K562 (cell line): Measurements from ENCODE around the gene STRC. TPM values are rescaled to one million over a fixed set of nuclear protein-coding genes. Genes with fewer than 3 reads are reported as not detected.
"Not testable (repeated sequence)": the region's sequence is repeated elsewhere in the genome, so short reads cannot be mapped to it uniquely, and the experiment has no call there.

ENCODE experiments used
- ATAC-seq: fragments of 200-7000 bp; cut with Tn5 transposase; 3 replicates; pipeline ENCODE4 v1.9.1; 2020; ENCODE audit warnings: moderate library complexity
- BruUV-seq: library from RNA; stranded (reverse); fragments of 400-500 nt; replicated peaks from 2 replicates; lab custom pipeline; 2021; lab: Mats Ljungman, UMichigan
- CTCF ChIA-PET: fragments of 300-600 bp; formaldehyde crosslinking; extraction: SDS; loops from one replicate; lab custom pipeline; 2021; ENCODE audit warnings: low intra/inter-chr PET ratio; lab: Yijun Ruan, JAX
- POLR2A ChIA-PET: fragments of 300-600, 350-650 bp; sonication (Branson Sonifier 250); formaldehyde crosslinking; extraction: SDS; loops from one replicate; lab custom pipeline; 2021; ENCODE audit warnings: antibody characterized with exemption, inconsistent platforms; lab: Yijun Ruan, JAX
- DNase-seq, 4 experiments: peaks; one replicate each; pipeline versions ENCODE4 v3.0.0 to v3.0.0-alpha.2; 2011 to 2018; ENCODE audit warnings: low spot score in 3 of 4, mixed read lengths in 3 of 4; ENCODE audit errors: extremely low read depth in 1 of 4
- FAIRE-seq: peaks from 2 replicates; lab custom pipeline; 2011; peaks lifted over from hg19 to GRCh38; lab: Jason Lieb, UNC
- H2AFZ ChIP-seq: 2 replicates; pipeline ENCODE4 v1.6.0; 2011; ENCODE audit warnings: low read depth, low read length, control low read depth, inconsistent platforms
- H3K27ac ChIP-seq: fragments of 200-600 bp; 3 replicates; pipeline ENCODE4 v1.8.0; 2011; ENCODE audit warnings: low read depth, mild to moderate bottlenecking, control low read depth, inconsistent platforms, low read length, moderate library complexity, mixed read lengths; ENCODE audit errors: extremely low read depth
- H3K27me3 ChIP-seq, 2 experiments: fragments of 300-600 bp in 1 of 2; 2 replicates in 1 of 2; 3 replicates in 1 of 2; pipeline versions ENCODE4 v1.6.0 to v1.8.0; 2011; ENCODE audit warnings: inconsistent platforms in 2 of 2, low read length in 2 of 2, mild to moderate bottlenecking in 1 of 2, mixed read lengths in 1 of 2, moderate library complexity in 1 of 2; ENCODE audit not compliant: control insufficient read depth in 2 of 2, insufficient read depth in 2 of 2
- H3K36me3 ChIP-seq: fragments of 300-600 bp; 3 replicates; pipeline ENCODE4 v1.8.0; 2011; ENCODE audit warnings: mild to moderate bottlenecking, low read length, inconsistent platforms; ENCODE audit not compliant: control insufficient read depth, insufficient read depth
- H3K4me1 ChIP-seq, 2 experiments: fragments of 200-600 bp in 1 of 2; replicated peaks in 1 of 2; 2 replicates in 1 of 2; 3 replicates in 1 of 2; pipeline versions ENCODE4 v1.5.1 to v1.8.0; 2011; ENCODE audit warnings: inconsistent platforms in 2 of 2, low read length in 2 of 2, mild to moderate bottlenecking in 1 of 2, mixed read lengths in 1 of 2, moderate library complexity in 1 of 2; ENCODE audit not compliant: control insufficient read depth in 2 of 2, insufficient read depth in 2 of 2
- H3K4me2 ChIP-seq: 2 replicates; pipeline ENCODE4 v1.6.1; 2011; ENCODE audit warnings: low read length, control low read depth, inconsistent platforms, mixed read lengths; ENCODE audit not compliant: insufficient read depth
- H3K4me3 ChIP-seq: fragments of 200-600 bp; sonication (generic), shearing (Covaris generic); 2 replicates; pipeline ENCODE4 v1.5.1; 2016; ENCODE audit warnings: control low read depth, inconsistent platforms
- H3K79me2 ChIP-seq: fragments of 200-600 bp; 3 replicates; pipeline ENCODE4 v1.8.0; 2011; ENCODE audit warnings: low read length, inconsistent platforms; ENCODE audit not compliant: control insufficient read depth, insufficient read depth
- H3K9ac ChIP-seq, 2 experiments: 2 replicates each; pipeline versions ENCODE4 v1.6.0 to v1.6.1; 2011; ENCODE audit warnings: low read depth in 2 of 2, low read length in 2 of 2, control low read depth in 1 of 2, inconsistent platforms in 1 of 2, mild to moderate bottlenecking in 1 of 2, mixed read lengths in 1 of 2; ENCODE audit not compliant: insufficient read depth in 1 of 2
- H3K9me1 ChIP-seq: one replicate; pipeline ENCODE4 v1.6.0; 2011; ENCODE audit warnings: inconsistent platforms, mild to moderate bottlenecking, low read length, moderate library complexity; ENCODE audit not compliant: control insufficient read depth, insufficient read depth
- H3K9me3 ChIP-seq: replicated peaks from 2 replicates; pipeline ENCODE4 v1.5.1; 2011; ENCODE audit warnings: low read depth, low read length, inconsistent platforms; ENCODE audit not compliant: control insufficient read depth, insufficient read depth
- H4K20me1 ChIP-seq: replicated peaks from 2 replicates; pipeline ENCODE4 v1.6.1; 2011; ENCODE audit warnings: low read length, inconsistent platforms, mixed read lengths; ENCODE audit not compliant: control insufficient read depth, insufficient read depth
- WGBS: fragments of 100-300 bp; shearing (Covaris generic); methylation state at CpG from one replicate; pipeline ENCODE4 v1.1.6; 2016; ENCODE audit warnings: low coverage, mixed read lengths; ENCODE audit not compliant: insufficient coverage; ENCODE audit errors: missing lambda C conversion rate; 5-methylcytosine and 5-hydroxymethylcytosine counted together
- in situ Hi-C: fragments of 300-500 bp; cut with MboI; formaldehyde crosslinking; loops from 4 replicates; pipeline ENCODE4 v1.15.0; 2018; ENCODE audit warnings: inconsistent platforms, mixed read lengths
- intact Hi-C: fragments of 100-400 bp; cut with micrococcal nuclease; formaldehyde crosslinking; loops from 2 replicates; pipeline ENCODE4 v1.14.2; 2022
- polyA plus RNA-seq, 8 experiments: library from polyadenylated mRNA; depleted of rRNA in 4 of 8; stranded (reverse) in 5 of 8; unstranded in 3 of 8; fragments of >200 nt; fragmentation: Nextera tagmentation in 2 of 8; fragmentation: Illumina TruSeq in 1 of 8; extraction: Ambion mirVana in 2 of 8; extraction: Trizol in 1 of 8; gene quantifications; 2 replicates each; pipeline versions ENCODE4 v1.2.1 to v1.2.3, GENCODE V29; 2011 to 2014; ENCODE audit warnings: inconsistent platforms in 1 of 8, missing spikeins in 1 of 8
- total RNA-seq, 7 experiments: library from RNA; depleted of rRNA in 6 of 7; stranded (reverse); fragments of >200 nt in 6 of 7; fragmentation: Illumina TruSeq in 2 of 7; extraction: Trizol in 2 of 7; gene quantifications; 2 replicates each; pipeline versions ENCODE4 v1.2.1 to v1.2.3, GENCODE V29; 2011 to 2021; ENCODE audit warnings: low replicate concordance in 1 of 7

Gene STRC
- total and polyA plus RNA-seq, 9 of the 15 experiments (the other 6 are each of a cell fraction or from before 2014, with no cell fraction given) = 0.01 to 0.04 TPM; not detected in 7

DNA sequence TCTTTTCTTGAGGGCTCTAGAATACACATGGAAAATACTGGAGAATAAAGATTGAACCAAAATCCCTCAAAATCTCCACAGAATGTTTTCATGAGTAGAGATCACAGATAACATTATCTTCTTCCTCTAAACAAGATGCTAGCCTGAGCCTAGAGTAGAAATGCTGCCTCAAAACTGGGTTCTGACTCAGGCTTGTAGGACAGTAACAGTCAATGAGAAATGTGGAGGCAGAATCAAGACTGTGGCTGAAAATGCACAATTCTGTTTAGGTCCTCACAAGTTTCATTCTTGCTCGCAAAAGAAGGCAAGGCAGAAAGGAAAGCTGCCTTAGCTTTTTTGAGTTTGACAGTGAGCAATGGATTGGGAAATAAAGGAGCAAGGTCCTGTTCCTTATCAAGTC is 44.0 kb downstream of the STRC start:
- H3K27ac ChIP-seq, H3K4me1 ChIP-seq, H3K9me3 ChIP-seq, H4K20me1 ChIP-seq, H3K36me3 ChIP-seq, H3K79me2 ChIP-seq, BruUV-seq, H3K27me3 ChIP-seq, H2AFZ ChIP-seq, POLR2A ChIA-PET, ATAC-seq, H3K4me3 ChIP-seq, H3K4me2 ChIP-seq, H3K9ac ChIP-seq, DNase-seq, intact Hi-C loops, CTCF ChIA-PET, H3K9me1 ChIP-seq, FAIRE-seq: not testable (repeated sequence)
- in situ Hi-C loops = loop anchor here (25.0 kb wide), 1 partner anchor 137 kb away; no protein-coding TSS in a partner anchor
- WGBS = no CpG with 5 or more reads among the region's 1 CpG

DNA sequence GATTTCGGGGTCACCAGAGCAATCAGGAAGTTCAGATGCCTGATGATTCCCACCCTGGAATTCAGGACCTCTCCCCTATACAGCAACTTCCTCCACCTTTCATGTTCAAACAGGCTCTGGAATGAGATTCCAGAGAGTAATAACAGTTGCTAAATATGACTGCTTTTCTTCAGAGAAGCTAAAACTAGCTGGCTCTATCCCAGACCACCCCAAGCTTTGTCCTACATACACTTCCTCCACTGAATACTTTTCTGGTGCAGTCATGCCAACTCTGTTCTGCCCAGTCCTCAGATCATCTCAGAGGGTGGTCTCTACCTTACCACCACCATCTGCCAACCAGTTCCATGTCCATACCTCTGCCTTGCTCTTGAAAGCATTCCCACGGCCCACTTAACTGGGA is 52.0 kb downstream of the STRC start:
- H3K27me3 ChIP-seq, CTCF ChIA-PET, H3K79me2 ChIP-seq, H3K9me3 ChIP-seq, intact Hi-C loops, H3K9ac ChIP-seq, H3K36me3 ChIP-seq, ATAC-seq, H3K4me2 ChIP-seq, H3K4me3 ChIP-seq, H4K20me1 ChIP-seq, POLR2A ChIA-PET, H3K9me1 ChIP-seq, BruUV-seq, DNase-seq, H2AFZ ChIP-seq, H3K27ac ChIP-seq, H3K4me1 ChIP-seq, in situ Hi-C loops, FAIRE-seq: not testable (repeated sequence)
- no CpG with 5 or more reads among the region's 2 CpGs for WGBS

DNA sequence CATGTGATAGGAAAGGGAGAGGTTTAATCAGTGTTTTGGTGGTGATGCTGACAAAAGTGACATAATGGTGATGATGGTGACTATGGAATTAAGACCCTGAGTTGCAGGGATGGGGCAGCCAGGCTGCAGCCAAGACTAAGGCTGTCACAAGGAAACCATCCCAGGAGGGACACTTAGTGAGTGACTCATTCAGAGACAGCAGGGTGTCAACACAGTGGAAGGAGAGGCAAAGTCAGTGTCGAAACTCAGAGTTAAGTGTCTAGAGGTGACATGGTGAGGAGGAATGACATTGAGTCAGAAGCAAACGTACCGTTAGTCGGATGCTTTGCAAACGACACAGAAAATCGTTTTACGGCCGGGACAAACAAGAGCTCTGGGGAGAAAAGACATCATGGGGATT is 54.8 kb downstream of the STRC start:
- DNase-seq, H3K9me1 ChIP-seq, intact Hi-C loops, H4K20me1 ChIP-seq, H3K79me2 ChIP-seq, CTCF ChIA-PET, BruUV-seq, H3K4me3 ChIP-seq, in situ Hi-C loops, H3K27me3 ChIP-seq, H3K9me3 ChIP-seq, H3K4me2 ChIP-seq, H3K27ac ChIP-seq, H3K36me3 ChIP-seq, H2AFZ ChIP-seq, H3K4me1 ChIP-seq, ATAC-seq, H3K9ac ChIP-seq, FAIRE-seq, POLR2A ChIA-PET: not testable (repeated sequence)
- WGBS = no CpG with 5 or more reads among the region's 8 CpGs

DNA sequence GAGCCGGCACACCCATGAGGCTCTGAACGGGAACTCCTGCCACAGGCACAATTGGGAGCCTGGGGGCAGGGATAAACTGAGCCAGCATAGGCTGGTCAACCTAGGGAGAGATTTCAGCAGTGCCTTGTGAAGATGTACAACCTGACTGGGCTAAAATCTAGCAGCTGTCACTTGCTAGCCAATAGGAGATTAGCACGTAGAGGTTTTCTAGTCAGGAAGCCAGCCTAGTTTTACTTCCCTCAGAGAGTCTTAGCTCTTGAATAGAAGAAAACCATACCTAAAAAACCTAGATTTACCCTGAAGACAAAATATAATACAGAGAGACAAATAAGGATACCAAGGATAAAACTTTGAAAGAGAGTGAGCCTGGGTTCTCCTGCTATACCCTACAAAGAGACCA is 55.8 kb downstream of the STRC start:
- ATAC-seq, POLR2A ChIA-PET, H3K9me3 ChIP-seq, CTCF ChIA-PET, BruUV-seq, H3K36me3 ChIP-seq, H4K20me1 ChIP-seq, H3K9me1 ChIP-seq, H3K9ac ChIP-seq, H3K27me3 ChIP-seq, FAIRE-seq, H3K4me2 ChIP-seq, DNase-seq, H3K79me2 ChIP-seq, H3K4me1 ChIP-seq, intact Hi-C loops, H3K4me3 ChIP-seq, H2AFZ ChIP-seq, in situ Hi-C loops, H3K27ac ChIP-seq: not testable (repeated sequence)
- 80% methylated on average over 1 of the region's 3 CpGs for WGBS
